CD4-positive, alpha-beta T cell treated with Interleukin-4 for 1 hour (primary cell): Measurements from ENCODE around the gene INHBC.

Experiments
- DNase-seq, 2 donors: peaks; one replicate each; pipeline ENCODE4 v3.0.0-alpha.2; 2020 to 2022

The INHBC gene

DNA sequence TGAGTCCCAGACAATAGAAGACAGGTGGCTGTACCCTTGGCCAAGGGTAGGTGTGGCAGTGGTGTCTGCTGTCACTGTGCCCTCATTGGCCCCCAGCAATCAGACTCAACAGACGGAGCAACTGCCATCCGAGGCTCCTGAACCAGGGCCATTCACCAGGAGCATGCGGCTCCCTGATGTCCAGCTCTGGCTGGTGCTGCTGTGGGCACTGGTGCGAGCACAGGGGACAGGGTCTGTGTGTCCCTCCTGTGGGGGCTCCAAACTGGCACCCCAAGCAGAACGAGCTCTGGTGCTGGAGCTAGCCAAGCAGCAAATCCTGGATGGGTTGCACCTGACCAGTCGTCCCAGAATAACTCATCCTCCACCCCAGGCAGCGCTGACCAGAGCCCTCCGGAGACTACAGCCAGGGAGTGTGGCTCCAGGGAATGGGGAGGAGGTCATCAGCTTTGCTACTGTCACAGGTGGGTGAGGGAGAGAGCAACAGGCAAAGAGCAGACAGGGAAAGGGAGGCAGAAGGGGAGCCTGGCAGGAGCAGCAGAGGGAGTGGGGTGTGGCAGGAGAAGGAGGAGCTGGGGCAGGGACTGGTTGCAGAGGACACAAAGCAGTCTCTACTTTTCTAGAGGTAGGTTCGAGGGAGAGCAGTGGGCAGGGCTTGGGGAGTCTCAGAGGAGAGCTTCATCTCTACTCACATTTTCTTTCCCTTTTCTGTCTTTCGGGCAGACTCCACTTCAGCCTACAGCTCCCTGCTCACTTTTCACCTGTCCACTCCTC, 21.0 kb downstream of the INHBC start:
- DNase-seq = no peak

DNA sequence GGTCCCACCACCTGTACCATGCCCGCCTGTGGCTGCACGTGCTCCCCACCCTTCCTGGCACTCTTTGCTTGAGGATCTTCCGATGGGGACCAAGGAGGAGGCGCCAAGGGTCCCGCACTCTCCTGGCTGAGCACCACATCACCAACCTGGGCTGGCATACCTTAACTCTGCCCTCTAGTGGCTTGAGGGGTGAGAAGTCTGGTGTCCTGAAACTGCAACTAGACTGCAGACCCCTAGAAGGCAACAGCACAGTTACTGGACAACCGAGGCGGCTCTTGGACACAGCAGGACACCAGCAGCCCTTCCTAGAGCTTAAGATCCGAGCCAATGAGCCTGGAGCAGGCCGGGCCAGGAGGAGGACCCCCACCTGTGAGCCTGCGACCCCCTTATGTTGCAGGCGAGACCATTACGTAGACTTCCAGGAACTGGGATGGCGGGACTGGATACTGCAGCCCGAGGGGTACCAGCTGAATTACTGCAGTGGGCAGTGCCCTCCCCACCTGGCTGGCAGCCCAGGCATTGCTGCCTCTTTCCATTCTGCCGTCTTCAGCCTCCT, 21.6 kb downstream of the INHBC start:
- peak; percentile 66 to 67 for DNase-seq

DNA sequence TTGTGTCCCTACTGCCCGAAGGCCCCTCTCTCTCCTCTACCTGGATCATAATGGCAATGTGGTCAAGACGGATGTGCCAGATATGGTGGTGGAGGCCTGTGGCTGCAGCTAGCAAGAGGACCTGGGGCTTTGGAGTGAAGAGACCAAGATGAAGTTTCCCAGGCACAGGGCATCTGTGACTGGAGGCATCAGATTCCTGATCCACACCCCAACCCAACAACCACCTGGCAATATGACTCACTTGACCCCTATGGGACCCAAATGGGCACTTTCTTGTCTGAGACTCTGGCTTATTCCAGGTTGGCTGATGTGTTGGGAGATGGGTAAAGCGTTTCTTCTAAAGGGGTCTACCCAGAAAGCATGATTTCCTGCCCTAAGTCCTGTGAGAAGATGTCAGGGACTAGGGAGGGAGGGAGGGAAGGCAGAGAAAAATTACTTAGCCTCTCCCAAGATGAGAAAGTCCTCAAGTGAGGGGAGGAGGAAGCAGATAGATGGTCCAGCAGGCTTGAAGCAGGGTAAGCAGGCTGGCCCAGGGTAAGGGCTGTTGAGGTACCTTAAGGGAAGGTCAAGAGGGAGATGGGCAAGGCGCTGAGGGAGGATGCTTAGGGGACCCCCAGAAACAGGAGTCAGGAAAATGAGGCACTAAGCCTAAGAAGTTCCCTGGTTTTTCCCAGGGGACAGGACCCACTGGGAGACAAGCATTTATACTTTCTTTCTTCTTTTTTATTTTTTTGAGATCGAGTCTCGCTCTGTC, 22.3 kb downstream of the INHBC start:
- no peak for DNase-seq

DNA sequence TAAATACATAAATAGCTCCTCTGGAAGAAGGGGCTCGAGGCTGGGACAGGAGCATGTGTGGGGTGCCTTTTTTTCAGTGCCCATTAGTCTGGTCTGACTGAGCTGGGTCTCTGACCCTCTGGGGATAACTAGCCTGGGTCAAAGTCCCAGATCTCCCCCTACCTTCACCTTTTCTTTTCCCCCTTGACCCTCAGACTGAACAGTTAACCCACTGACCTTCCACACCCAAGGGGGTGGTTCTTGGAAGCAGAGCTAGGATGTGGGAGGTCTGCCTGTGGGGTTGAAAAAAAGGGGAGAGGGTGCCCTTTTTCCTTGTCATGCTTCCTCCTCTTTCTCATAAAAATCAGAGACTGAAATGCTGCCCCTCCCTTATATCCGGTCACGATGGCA, 24.1 kb downstream of the INHBC start:
- DNase-seq = no peak

DNA sequence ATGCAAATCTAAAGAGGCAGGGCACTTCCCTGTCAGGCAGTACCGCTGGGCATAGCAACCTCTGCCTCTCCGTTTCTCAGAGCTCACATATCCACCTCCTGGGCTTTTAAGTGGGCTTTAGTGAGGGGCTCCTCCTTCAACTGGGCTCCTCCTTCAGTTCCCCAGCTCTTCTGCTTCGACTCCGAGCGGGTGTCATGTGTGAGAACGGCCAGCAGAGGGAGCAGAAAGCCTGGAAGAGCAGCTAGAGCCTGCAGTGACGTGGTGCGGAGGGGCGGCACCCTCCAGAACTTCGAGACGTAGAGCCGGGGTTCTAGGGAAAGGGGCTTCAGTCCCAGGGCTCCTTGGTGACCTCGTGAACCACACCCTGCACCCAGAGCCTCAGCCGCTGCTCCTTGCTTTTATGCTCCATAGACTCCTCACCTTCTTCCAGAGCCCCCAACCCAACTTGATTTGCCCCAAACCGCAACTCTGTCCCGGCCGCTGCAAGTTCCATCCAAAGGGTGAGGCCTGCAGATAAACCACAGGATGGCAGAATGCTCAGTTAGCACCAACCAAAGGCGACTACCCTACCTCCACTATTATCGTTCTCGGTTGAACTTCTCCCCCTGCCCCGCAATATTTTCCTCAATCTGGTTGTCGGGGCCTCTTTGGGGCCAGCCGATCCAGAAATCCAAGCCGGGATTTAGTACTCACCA, 24.6 kb downstream of the INHBC start:
- peak; percentile 96 for DNase-seq

DNA sequence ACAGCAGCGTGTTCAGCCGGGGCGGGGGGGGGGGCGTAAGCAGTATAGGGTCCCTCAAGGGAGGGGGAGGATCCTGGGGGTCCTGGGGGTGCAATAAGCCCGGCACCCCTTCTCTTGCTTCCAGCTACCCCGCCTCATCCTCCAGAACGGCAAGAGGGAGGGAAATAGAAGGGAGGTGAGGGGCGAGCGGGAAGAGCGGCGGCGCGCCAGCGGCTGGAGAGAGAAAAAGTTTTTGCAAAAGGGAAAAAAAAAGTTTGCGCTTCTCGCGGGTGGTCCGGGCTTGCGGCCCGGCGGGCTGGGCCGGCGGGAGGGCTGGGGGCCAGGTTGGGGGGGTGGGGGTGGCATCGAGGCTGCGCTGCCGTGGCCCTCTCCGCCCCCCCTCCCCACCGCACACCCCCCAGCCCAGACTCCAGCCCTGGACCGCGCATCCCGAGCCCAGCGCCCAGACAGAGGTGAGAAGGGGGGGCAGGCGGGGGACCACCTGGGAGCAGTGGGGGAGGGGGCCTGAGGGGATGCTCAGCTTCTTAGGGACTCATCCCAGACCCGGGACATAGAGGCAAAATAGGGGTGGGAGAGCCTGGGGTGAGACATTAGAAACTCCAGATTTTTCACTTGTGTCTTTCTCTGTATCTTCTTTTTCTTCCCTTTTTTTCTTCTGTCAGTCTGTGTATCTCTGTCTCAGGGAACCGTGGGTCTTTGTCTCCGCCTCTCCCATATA, 25.3 kb downstream of the INHBC start, which contains the start of gene GLI1:
Gene GLI1 (plus strand): TSS at position 36 of the 718 bp plus-strand sequence. CDS start 3,907 bp downstream, outside the sequence.
- no peak for DNase-seq

DNA sequence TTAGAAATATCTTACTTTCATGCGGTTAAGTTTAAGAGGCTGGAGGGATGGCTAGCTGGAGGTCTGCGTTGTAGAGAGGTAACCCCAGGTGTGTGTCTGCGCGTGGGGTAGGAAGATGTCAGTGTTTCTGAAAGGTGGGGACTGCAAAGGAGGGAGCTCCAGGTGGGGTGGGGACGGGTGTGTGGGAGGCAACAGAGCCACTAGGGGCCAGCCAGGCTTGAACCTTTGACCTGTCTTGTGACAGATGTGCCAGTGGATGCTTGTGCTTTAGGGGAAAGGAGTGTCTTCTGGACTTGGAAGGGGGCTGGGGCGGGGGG, 25.8 kb downstream of the INHBC start:
- no peak for DNase-seq

DNA sequence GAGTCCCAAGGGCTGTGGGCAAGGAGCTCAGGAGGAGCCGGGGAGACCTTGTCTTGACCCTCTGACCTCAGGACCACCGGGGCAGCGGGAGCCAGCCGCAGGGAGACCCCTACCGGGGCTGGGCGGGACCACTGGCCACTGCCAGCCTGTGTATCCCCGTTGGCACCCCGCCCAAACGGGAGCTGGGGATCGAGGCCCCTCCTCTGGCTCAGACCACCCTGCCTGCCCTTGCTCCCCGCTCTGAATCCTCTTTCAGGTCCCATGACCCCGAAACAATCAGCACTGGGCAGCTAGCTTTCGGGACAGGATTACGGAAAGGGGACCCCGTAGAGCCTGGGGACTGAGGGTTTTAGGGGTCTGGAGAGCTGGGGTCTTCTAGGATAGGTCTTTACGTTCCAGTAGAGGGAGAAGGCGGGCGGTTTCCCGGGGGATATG, 26.3 kb downstream of the INHBC start:
- DNase-seq = no peak

DNA sequence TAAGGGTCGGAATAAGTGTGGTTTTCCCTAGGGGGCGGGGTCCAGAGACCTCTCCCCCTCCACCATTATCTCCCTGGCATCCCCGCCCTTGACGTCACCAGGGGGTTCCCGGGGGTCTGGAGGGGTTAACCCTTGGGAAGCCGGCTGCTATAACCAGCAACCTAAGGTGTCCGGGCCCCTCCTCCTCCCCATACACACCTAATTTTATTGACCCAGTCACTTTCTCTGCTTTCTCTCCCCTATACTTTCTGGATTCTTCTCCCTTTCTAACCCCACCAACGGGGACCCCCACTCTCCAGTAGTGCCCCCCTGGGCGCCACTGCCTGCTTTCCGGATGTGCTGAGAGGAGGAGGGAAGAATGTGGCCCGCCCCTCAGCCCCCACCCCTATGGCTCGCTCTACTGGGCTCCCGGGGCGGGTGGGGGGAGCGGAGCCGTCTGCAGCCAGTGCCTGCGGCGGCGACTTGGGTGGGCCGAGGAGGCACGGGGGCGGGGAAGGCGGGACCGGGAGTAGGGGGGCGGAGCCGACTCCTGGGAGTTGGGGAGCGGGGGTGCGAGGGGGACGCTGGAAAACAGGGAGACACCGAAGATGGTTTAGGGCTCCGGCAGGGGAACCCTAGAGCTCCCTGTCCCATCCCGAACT, 26.8 kb downstream of the INHBC start:
- peak in 1 of 2 donors; percentile 67 for DNase-seq

DNA sequence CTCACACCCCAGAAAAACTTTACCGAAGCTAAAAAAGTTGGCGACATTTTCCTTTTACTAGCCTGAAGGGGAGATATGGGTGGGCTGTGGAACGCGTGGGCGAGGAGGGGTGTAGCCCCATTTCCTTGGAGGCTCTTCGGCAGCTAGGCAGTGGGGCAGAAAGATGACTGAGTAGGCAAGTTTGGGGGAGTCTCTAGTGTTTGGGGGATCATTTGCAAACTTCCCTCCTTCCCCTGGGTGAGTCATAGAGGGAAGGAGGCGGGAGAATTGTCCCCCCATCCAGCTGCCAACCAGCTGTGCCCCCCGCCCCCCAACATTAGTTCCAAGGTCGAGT, 27.3 kb downstream of the INHBC start:
- no peak for DNase-seq

DNA sequence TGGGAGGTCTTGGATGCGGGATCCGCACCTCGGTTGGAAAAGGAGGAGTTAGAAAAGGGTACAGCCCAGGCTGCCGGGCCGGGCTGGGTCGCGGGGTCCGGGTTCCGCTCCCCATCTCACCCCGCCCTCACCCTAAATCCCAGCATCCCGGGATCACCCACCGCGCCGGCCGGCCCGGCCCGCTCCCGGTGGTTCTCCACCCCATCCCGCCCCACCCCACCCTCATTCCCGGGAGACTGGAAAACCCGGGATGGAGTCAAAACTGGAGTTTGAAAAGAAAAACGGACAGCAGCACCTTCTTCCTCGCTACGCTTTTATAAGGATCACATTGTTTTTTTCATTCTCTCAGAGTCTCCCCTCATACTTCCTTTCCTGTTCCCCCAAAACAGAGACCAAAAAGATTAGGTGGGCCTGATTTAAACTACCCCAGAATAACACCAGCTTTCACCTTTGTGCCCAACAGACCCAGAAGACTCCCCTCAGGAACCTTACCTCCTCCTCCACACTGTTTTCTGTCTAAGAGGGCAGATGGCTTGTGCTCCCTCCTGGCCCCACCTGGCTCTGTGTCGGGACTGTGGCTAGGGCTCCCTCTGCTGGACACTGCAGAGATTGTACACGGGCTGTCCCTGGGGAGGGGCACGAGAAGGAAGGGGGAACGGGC, 27.8 kb downstream of the INHBC start:
- DNase-seq = peak; percentile 92

DNA sequence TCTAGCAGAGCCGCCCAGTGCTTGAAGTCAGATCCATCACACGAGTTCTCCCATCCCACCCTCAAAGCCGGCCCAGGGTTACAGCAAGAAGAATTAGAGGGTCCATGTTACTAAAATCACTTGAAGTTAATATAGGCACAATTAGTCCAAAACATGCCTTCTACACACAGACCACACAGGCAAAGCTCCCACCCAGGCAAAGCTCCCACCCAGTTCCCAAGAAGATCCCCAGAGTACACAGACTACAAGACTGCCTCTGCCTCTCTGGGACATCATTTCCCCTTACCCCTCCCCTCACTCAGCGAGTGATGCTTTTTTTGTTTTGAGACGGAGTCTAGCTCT, 28.3 kb downstream of the INHBC start:
- no peak for DNase-seq

DNA sequence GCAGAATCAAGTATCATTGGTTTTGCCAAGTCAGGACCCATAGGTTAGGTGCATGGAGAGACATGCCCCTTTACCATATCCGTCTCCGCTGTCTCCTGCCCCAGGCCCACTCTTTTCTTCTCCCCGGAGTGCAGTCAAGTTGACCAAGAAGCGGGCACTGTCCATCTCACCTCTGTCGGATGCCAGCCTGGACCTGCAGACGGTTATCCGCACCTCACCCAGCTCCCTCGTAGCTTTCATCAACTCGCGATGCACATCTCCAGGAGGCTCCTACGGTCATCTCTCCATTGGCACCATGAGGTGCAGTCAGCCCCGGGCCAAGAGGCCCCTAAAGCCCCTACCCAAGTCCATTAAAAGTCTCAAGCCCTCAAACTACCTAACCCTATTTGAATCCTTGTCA, 30.0 kb downstream of the INHBC start:
- no peak for DNase-seq

DNA sequence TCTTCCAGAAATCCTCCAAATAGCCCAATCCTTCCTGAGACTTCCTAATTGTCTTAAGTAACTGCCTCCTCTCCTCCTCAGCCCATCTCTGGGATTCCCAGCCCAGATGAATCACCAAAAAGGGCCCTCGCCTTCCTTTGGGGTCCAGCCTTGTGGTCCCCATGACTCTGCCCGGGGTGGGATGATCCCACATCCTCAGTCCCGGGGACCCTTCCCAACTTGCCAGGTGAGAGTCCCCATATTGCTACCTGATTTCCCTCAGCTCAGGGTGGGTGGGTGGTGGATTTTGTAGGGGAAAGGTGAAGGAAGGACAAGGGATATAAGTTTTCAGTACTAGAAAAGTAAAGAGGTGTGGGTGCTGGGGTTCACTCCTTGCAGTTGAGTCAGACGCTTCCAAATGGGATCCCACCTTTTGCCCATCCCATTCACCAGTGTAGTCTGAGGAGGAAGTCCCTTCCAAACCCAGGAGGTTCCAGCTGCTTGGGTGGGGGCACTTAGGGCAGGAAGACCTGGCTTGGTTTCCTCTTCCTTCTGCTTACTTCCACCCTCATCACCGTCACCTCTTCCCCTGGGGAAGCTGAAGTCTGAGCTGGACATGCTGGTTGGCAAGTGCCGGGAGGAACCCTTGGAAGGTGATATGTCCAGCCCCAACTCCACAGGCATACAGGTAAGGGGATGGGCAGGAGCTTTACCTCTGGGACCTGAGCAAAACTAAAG, 30.6 kb downstream of the INHBC start:
- no peak for DNase-seq

DNA sequence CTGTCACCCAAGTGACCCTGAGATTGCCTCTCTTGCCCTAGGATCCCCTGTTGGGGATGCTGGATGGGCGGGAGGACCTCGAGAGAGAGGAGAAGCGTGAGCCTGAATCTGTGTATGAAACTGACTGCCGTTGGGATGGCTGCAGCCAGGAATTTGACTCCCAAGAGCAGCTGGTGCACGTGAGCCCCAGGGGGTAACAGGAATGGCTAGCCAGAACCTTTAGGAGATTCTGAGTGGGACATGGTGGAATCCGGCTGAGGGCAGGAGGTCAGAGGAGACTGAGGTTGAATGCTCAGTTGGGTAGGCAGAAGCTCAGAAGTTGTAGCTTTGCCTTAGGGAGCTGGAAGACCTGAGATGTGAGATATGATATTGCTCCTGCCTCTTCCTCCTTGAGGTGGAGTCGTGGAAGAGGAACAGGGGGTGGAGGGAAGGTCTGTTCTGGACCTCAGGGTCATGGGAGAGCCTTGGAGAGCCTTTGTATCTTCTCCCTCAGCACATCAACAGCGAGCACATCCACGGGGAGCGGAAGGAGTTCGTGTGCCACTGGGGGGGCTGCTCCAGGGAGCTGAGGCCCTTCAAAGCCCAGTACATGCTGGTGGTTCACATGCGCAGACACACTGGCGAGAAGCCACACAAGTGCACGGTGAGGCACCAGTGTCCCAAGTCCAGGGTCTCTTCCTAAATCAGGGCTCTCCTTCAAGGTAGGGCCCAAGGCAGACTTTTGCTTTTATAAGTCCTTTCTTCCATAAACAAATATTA, 31.3 kb downstream of the INHBC start:
- DNase-seq = no peak

DNA sequence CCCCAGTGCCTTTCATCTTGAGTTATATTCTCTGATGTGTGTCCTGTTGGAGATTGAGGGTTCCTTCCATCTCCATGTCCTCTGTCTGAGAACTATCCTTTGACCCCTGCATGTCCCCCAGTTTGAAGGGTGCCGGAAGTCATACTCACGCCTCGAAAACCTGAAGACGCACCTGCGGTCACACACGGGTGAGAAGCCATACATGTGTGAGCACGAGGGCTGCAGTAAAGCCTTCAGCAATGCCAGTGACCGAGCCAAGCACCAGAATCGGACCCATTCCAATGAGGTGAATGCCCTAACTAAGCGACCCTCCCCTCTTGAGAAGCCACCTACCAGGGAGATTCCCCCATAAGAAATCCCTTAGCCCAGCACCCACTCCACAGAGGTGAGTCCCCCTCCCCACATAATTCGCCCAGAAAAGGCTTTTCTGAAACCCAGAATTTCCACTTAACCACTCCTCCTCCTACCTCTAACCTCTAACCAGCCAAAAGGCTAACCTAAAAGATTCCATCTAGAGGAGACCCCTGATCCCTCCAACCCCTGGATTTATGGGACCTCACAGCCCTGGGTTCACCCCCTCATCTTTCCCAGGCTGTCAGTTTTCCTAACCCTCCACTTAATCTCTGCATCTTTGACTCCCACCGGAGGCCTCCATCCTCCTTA, 32.8 kb downstream of the INHBC start:
- no peak for DNase-seq

DNA sequence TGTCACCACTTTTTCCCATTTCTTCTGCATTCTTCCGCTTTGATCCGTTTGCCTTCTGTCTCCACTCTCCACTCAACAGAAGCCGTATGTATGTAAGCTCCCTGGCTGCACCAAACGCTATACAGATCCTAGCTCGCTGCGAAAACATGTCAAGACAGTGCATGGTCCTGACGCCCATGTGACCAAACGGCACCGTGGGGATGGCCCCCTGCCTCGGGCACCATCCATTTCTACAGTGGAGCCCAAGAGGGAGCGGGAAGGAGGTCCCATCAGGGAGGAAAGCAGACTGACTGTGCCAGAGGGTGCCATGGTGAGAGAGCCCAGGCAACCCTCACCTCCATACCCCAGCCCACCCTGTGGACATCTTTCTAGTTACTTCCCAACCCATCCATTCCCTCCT, 33.3 kb downstream of the INHBC start:
- no peak for DNase-seq

DNA sequence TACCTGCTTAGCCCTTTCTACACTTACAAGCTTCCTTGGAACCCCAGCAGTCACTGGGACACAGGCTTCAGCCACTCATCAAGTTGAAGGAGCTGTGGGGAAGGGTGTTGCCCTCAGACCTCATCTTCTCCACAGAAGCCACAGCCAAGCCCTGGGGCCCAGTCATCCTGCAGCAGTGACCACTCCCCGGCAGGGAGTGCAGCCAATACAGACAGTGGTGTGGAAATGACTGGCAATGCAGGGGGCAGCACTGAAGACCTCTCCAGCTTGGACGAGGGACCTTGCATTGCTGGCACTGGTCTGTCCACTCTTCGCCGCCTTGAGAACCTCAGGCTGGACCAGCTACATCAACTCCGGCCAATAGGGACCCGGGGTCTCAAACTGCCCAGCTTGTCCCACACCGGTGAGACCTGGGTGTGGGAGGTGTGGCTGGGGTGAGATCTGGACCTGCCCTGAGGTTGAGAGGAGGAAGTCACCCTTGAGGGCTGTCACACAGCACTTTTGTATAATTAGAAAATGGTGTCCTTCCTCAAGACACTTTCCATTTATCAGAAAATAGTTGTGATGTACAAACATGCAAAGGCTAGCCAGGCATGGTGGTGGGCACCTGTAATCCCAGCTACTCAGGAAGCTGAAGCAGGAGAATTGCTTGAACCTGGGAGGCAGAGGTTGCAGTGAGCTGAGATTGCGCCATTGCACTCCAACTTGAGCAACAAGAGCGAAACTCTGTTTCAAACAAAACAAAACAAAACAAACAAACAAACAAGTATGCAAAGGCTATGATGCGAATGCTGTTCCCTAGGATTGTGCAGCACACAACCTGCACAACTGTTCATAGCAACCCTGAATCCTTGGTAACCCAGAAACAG, 34.9 kb downstream of the INHBC start:
- DNase-seq = no peak
